GM12878 (cell line): ENCODE data around the gene COQ3.

Source experiments
- CTCF ChIP-seq, 3 experiments: IDR thresholded peaks in 2 of 3; conservative IDR thresholded peaks in 1 of 3; 2 replicates each; pipeline ENCODE4 v1.5.1; 2011; ENCODE audit warnings: low read depth in 3 of 3, low read length in 3 of 3, mild to moderate bottlenecking in 3 of 3, control low read depth in 2 of 3, moderate library complexity in 2 of 3, inconsistent platforms in 1 of 3, mixed read lengths in 1 of 3; ENCODE audit not compliant: control insufficient read depth in 2 of 3, insufficient read depth in 1 of 3; ENCODE audit errors: extremely low read depth in 1 of 3
- EP300 ChIP-seq, 2 experiments: fragments of 150-350 bp in 1 of 2; IDR thresholded peaks; 2 replicates each; pipeline ENCODE4 v1.6.1; 2011 to 2012; ENCODE audit warnings: low read depth in 2 of 2, low read length in 2 of 2, borderline replicate concordance in 1 of 2, improper control_type of control experiment in 1 of 2, inconsistent platforms in 1 of 2; ENCODE audit not compliant: control insufficient read depth in 1 of 2
- FOS ChIP-seq: IDR thresholded peaks from 3 replicates; pipeline ENCODE4 v1.6.1; 2011; ENCODE audit warnings: borderline replicate concordance; ENCODE audit not compliant: insufficient read length; ENCODE audit errors: extremely low read depth
- GATAD2B ChIP-seq: fragments of 450-650 bp; conservative IDR thresholded peaks from 2 replicates; pipeline ENCODE4 v1.6.1; 2017; ENCODE audit warnings: low read depth, mild to moderate bottlenecking, moderate library complexity
- JUND ChIP-seq: IDR thresholded peaks from 2 replicates; pipeline ENCODE4 v1.6.1; 2012; ENCODE audit warnings: low read depth, mild to moderate bottlenecking, low read length, improper control_type of control experiment, moderate library complexity
- MEF2A ChIP-seq: IDR thresholded peaks from 2 replicates; pipeline ENCODE4 v1.6.1; 2011; ENCODE audit warnings: low read depth, mild to moderate bottlenecking, low read length, moderate library complexity; ENCODE audit not compliant: insufficient read depth
- PKNOX1 ChIP-seq: fragments of 450-650 bp; IDR thresholded peaks from 2 replicates; pipeline ENCODE4 v1.6.1; 2016; ENCODE audit warnings: mild to moderate bottlenecking
- ZNF24 ChIP-seq: fragments of 450-650 bp; IDR thresholded peaks from 2 replicates; pipeline ENCODE4 v1.6.1; 2017; ENCODE audit warnings: antibody characterized with exemption, mild to moderate bottlenecking
- ZNF687 ChIP-seq: fragments of 450-650 bp; IDR thresholded peaks from 2 replicates; pipeline ENCODE4 v1.6.1; 2017; ENCODE audit warnings: mild to moderate bottlenecking, moderate library complexity

- TF ChIP-seq FOS = no peak
- TF ChIP-seq CTCF (IDR thresholded peaks at IDR 0.05 in 2 of 3, conservative IDR thresholded peaks at IDR 0.05 in 1 of 3; ENCODE audit: control insufficient read depth in 2 of 3, extremely low read depth in 1 of 3, insufficient read depth in 1 of 3, low read depth in 3 of 3, low read length in 3 of 3) = no peak
- no peak for TF ChIP-seq ZNF687
- no peak for TF ChIP-seq MEF2A
- no peak for TF ChIP-seq ZNF24
- TF ChIP-seq JUND = no peak
- TF ChIP-seq GATAD2B = no peak
- TF ChIP-seq EP300 (IDR thresholded peaks at IDR 0.05; ENCODE audit: borderline replicate concordance in 1 of 2, control insufficient read depth in 1 of 2, low read depth in 2 of 2, low read length in 2 of 2) = no peak
- TF ChIP-seq PKNOX1 = no peak
Observed at GRCh38 chr6:99378636-99379035, 15.4 kb downstream of the COQ3 start.
